COR-L47 (cell line): ENCODE data around the gene USH2A.
"Not testable (repeated sequence)": the region's sequence is repeated elsewhere in the genome, so short reads cannot be mapped to it uniquely, and the experiment has no call there.

Experiments
- DNase-seq: peaks from one replicate; lab custom pipeline; 2025; lab: John Stamatoyannopoulos, UW

Gene USH2A

GRCh38 chr1:216200941-216201340 is 222.3 kb downstream of the USH2A start:
- DNase-seq, result no peak

- no peak for DNase-seq
Measured at GRCh38 chr1:216194721-216195120, 228.5 kb downstream of the USH2A start.

- peak; percentile 35 for DNase-seq
Measured at GRCh38 chr1:216193839-216194443, 229.3 kb downstream of the USH2A start.

- DNase-seq, result no peak
Measured at GRCh38 chr1:216190438-216190837, 232.8 kb downstream of the USH2A start.

- peak; percentile 7 for DNase-seq
Measured at GRCh38 chr1:216186816-216187215, 236.4 kb downstream of the USH2A start.

- DNase-seq, result no peak
Measured at GRCh38 chr1:216186141-216186540, 237.1 kb downstream of the USH2A start.

- DNase-seq, result no peak
Measured at GRCh38 chr1:216184126-216184680, 239.0 kb downstream of the USH2A start.

- no peak for DNase-seq
Measured at GRCh38 chr1:216183454-216183853, 239.8 kb downstream of the USH2A start.

GRCh38 chr1:216183007-216183406 is 240.2 kb downstream of the USH2A start:
- no peak for DNase-seq

- no peak for DNase-seq
Measured at GRCh38 chr1:216181590-216181989, 241.7 kb downstream of the USH2A start.

- no peak for DNase-seq
Measured at GRCh38 chr1:216178281-216178680, 245.0 kb downstream of the USH2A start.

- no peak for DNase-seq
Measured at GRCh38 chr1:216176970-216177369, 246.3 kb downstream of the USH2A start.

GRCh38 chr1:216175714-216176113 is 247.5 kb downstream of the USH2A start:
- no peak for DNase-seq

GRCh38 chr1:216173376-216173995 is 249.8 kb downstream of the USH2A start:
- DNase-seq, result no peak

GRCh38 chr1:216169351-216169750 is 253.9 kb downstream of the USH2A start:
- no peak for DNase-seq

GRCh38 chr1:216168546-216168945 is 254.7 kb downstream of the USH2A start:
- no peak for DNase-seq

GRCh38 chr1:216154063-216154462 is 269.2 kb downstream of the USH2A start:
- DNase-seq, result no peak

- no peak for DNase-seq
Measured at GRCh38 chr1:216153130-216153529, 270.1 kb downstream of the USH2A start.

- not testable (repeated sequence) for DNase-seq
Measured at GRCh38 chr1:216145451-216146018, 277.7 kb downstream of the USH2A start.

GRCh38 chr1:216144661-216145450 is 278.4 kb downstream of the USH2A start:
- DNase-seq, result no peak

GRCh38 chr1:216142921-216143320 is 280.3 kb downstream of the USH2A start:
- no peak for DNase-seq

- peak; percentile 75 for DNase-seq
Measured at GRCh38 chr1:216140730-216141524, 282.3 kb downstream of the USH2A start.
